GM12878 (cell line): Measurements from ENCODE around the gene INSYN2B. TPM values are rescaled to one million over a fixed set of nuclear protein-coding genes. Genes with fewer than 3 reads are reported as not detected.

Source experiments
- ATAC-seq: fragments of 200-7000 bp; cut with Tn5 transposase; 3 replicates; pipeline ENCODE4 v1.9.1; 2020; ENCODE audit warnings: mild to moderate bottlenecking, moderate library complexity
- BruUV-seq: library from RNA; stranded (reverse); fragments of 400-500 nt; replicated peaks from 2 replicates; lab custom pipeline; 2021; lab: Mats Ljungman, UMichigan
- CTCF ChIA-PET: fragments of 300-600 bp; sonication (Branson Sonifier 250); formaldehyde crosslinking; extraction: SDS; loops from one replicate; lab custom pipeline; 2021; ENCODE audit warnings: inconsistent platforms; lab: Yijun Ruan, JAX
- POLR2A ChIA-PET: fragments of 350-600 bp; formaldehyde crosslinking; extraction: SDS; loops from one replicate; lab custom pipeline; 2021; ENCODE audit warnings: inconsistent platforms; lab: Charles Lee
- RAD21 ChIA-PET: fragments of 300-600 bp; sonication (Branson Sonifier 250); formaldehyde crosslinking; loops from one replicate; lab custom pipeline; 2023; ENCODE audit warnings: antibody characterized with exemption; ENCODE audit not compliant: unreplicated experiment; lab: Charles Lee
- SMC1A ChIA-PET: fragments of 300-600 bp; sonication (Branson Sonifier 250); formaldehyde crosslinking; loops from one replicate; lab custom pipeline; 2023; ENCODE audit not compliant: unreplicated experiment, uncharacterized antibody; lab: Charles Lee
- DNase-seq: peaks from one replicate; pipeline ENCODE4 v3.0.0-alpha.2; 2011; ENCODE audit warnings: low read depth, low spot score
- FAIRE-seq: peaks from 3 replicates; lab custom pipeline; 2011; peaks lifted over from hg19 to GRCh38; lab: Jason Lieb, UNC
- H2AFZ ChIP-seq: 2 replicates; pipeline ENCODE4 v1.6.0; 2011; ENCODE audit warnings: low read depth, low read length, control low read depth; ENCODE audit not compliant: control insufficient read depth
- H3K27ac ChIP-seq: 2 replicates; pipeline ENCODE4 v1.5.1; 2011; ENCODE audit warnings: control low read depth; ENCODE audit not compliant: control insufficient read depth, insufficient read depth
- H3K27me3 ChIP-seq, 2 experiments: replicated peaks in 1 of 2; 2 replicates each; pipeline versions ENCODE4 v1.6.0 to v1.6.1; 2011; ENCODE audit warnings: low read length in 1 of 2; ENCODE audit not compliant: control insufficient read depth in 2 of 2, insufficient read depth in 2 of 2
- H3K36me3 ChIP-seq, 2 experiments: 2 replicates each; pipeline ENCODE4 v1.5.1; 2011; ENCODE audit warnings: low read length in 1 of 2; ENCODE audit not compliant: control insufficient read depth in 2 of 2, insufficient read depth in 2 of 2
- H3K4me1 ChIP-seq: 2 replicates; pipeline ENCODE4 v1.6.1; 2011; ENCODE audit warnings: mild to moderate bottlenecking, low read length, moderate library complexity, mixed read lengths; ENCODE audit not compliant: control insufficient read depth, insufficient read depth
- H3K4me2 ChIP-seq: 2 replicates; pipeline ENCODE4 v1.6.0; 2011; ENCODE audit warnings: control low read depth; ENCODE audit not compliant: control insufficient read depth, insufficient read depth
- H3K4me3 ChIP-seq: fragments of 200-600 bp; sonication (generic); 2 replicates; pipeline ENCODE4 v1.5.1; 2016
- H3K79me2 ChIP-seq: 2 replicates; pipeline ENCODE4 v1.6.0; 2011; ENCODE audit warnings: low read length; ENCODE audit not compliant: control insufficient read depth, insufficient read depth
- H3K9ac ChIP-seq: 2 replicates; pipeline ENCODE4 v1.8.0; 2011; ENCODE audit warnings: low read length, control low read depth, mixed read lengths; ENCODE audit not compliant: control insufficient read depth, insufficient read depth
- H3K9me3 ChIP-seq: replicated peaks from 3 replicates; pipeline ENCODE4 v1.5.1; 2011; ENCODE audit warnings: mild to moderate bottlenecking, low read length; ENCODE audit not compliant: control insufficient read depth, insufficient read depth
- H4K20me1 ChIP-seq: 2 replicates; pipeline ENCODE4 v1.6.0; 2011; ENCODE audit not compliant: control insufficient read depth, insufficient read depth
- BACH1 ChIP-seq: fragments of 450-650 bp; IDR thresholded peaks from 2 replicates; pipeline ENCODE4 v1.6.1; 2017; ENCODE audit warnings: mild to moderate bottlenecking, borderline replicate concordance
- REST ChIP-seq: IDR thresholded peaks from 2 replicates; pipeline ENCODE4 v1.6.1; 2012; ENCODE audit warnings: mild to moderate bottlenecking, low read depth, low read length
- SIN3A ChIP-seq: IDR thresholded peaks from 2 replicates; pipeline ENCODE4 v1.6.1; 2012; ENCODE audit warnings: low read depth, low read length, improper control_type of control experiment
- TCF12 ChIP-seq: IDR thresholded peaks from 2 replicates; pipeline ENCODE4 v1.6.1; 2011; ENCODE audit warnings: low read depth, mild to moderate bottlenecking, low read length
- WGBS: methylation state at CpG from one replicate; pipeline ENCODE4 v1.1.6; 2016; ENCODE audit warnings: low lambda C conversion rate; ENCODE audit not compliant: insufficient replicate concordance, insufficient coverage; ENCODE audit errors: missing lambda C conversion rate; 5-methylcytosine and 5-hydroxymethylcytosine counted together
- in situ Hi-C: fragments of 300-500 bp; cut with MboI; formaldehyde crosslinking; loops from 9 replicates; pipeline ENCODE4 v1.14.3; 2018; ENCODE audit warnings: mixed read lengths
- intact Hi-C: fragments of 100-400 bp; cut with micrococcal nuclease; formaldehyde crosslinking; loops from one replicate; pipeline ENCODE4 v1.14.2; 2022; ENCODE audit not compliant: unreplicated experiment
- polyA plus RNA-seq, 11 experiments: library from polyadenylated mRNA; depleted of rRNA in 4 of 11; unstranded in 6 of 11; stranded (reverse) in 5 of 11; fragments of >200 nt; fragmentation: Nextera tagmentation in 4 of 11; fragmentation: Illumina TruSeq in 1 of 11; extraction: Ambion mirVana in 4 of 11; extraction: Trizol in 1 of 11; gene quantifications; 1 replicate in 1 of 11; 2 replicates in 10 of 11; pipeline versions ENCODE4 v1.2.1 to v1.2.3, GENCODE V29; 2011 to 2016; ENCODE audit warnings: inconsistent platforms in 2 of 11, missing spikeins in 2 of 11, low read depth in 1 of 11
- total RNA-seq, 4 experiments: library from RNA; depleted of rRNA in 3 of 4; stranded (reverse); fragments of >200 nt in 3 of 4; fragmentation: Illumina TruSeq in 1 of 4; extraction: Trizol in 1 of 4; gene quantifications; 2 replicates each; pipeline versions ENCODE4 v1.2.1 to v1.2.3, GENCODE V29; 2013 to 2021

The INSYN2B gene
- total and polyA plus RNA-seq, 10 of the 15 experiments (the other 5 are each of a cell fraction or from before 2014, with no cell fraction given): 0.05 to 0.27 (median 0.13) TPM; not detected in 7

- BruUV-seq: no TSS peak
- H3K36me3 ChIP-seq: peaks cover 0 to 11% of the 10 kb centered on the region in 2 experiments
- FAIRE-seq (no peak), DNase-seq (no peak), ATAC-seq (peak; percentile 13; the same call in 2 of the 3 replicates)
- H3K4me2 ChIP-seq: no peak overlapping the region
- H3K4me1 ChIP-seq: peaks cover 3% of the 10 kb centered on the region; the same call in 1 of the 2 replicates
- H3K79me2 ChIP-seq: no peaks in the 10 kb centered on the region
- no peaks in the 10 kb centered on the region for H3K9me3 ChIP-seq
- no peak overlapping the region for H3K27ac ChIP-seq
- no peak for TF ChIP-seq BACH1
- TF ChIP-seq REST: peak; percentile 66; the same call in 1 of the 2 replicates
- no peak for TF ChIP-seq TCF12
- no peak for TF ChIP-seq SIN3A
- ChIA-PET RAD21 (interaction anchor here (1.0 to 3.0 kb wide), 9 partner anchors 10 to 157 kb away, joined by 3 to 18 read pairs (median 7); no protein-coding TSS in a partner anchor), SMC1A (interaction anchor here (0.7 to 5.9 kb wide), 13 partner anchors 9 to 245 kb away, joined by 3 to 54 read pairs (median 3); partner anchors contain the start of genes DOCK2, INSYN2B and SPDL1), POLR2A (interaction anchor here (1.2 to 2.0 kb wide), 2 partner anchors 18 to 22 kb away, joined by 4 to 9 read pairs; no protein-coding TSS in a partner anchor), CTCF (interaction anchor here (0.6 to 3.2 kb wide), 6 partner anchors 8 to 237 kb away, joined by 3 to 10 read pairs (median 6); partner anchors contain the start of gene INSYN2B)
- H4K20me1 ChIP-seq: no peaks in the 10 kb centered on the region
- H3K27me3 ChIP-seq: no peaks in the 10 kb centered on the region
- in situ Hi-C loops: no loop called here
- no peak overlapping the region for H3K9ac ChIP-seq
- no peak overlapping the region for H3K4me3 ChIP-seq
- intact Hi-C loops: no loop called here
- 98% methylated on average over 3 of the region's 3 CpGs for WGBS
- H2AFZ ChIP-seq: no peak overlapping the region
Observed at GRCh38 chr5:169827769-169828168, 152.5 kb downstream of the INSYN2B start.
